ENCODE data around the gene PEAR1.
A peak's percentile ranks its signal among the peaks of the same experiment; 100 is the strongest.

- TF ChIP-seq CTCF (IDR thresholded peaks at IDR 0.05) (no peak), POLR2AphosphoS5 (IDR thresholded peaks at IDR 0.05; ENCODE audit: insufficient read depth in 1 of 2, low read depth in 1 of 2) (peak in 1 of 2 donors; percentile 48)
Observed at GRCh38 chr1:156894711-156895454, 1.4 kb downstream of the PEAR1 start.
